Fibroblast of skin of back (primary cell): ENCODE data around the gene AARS2. TPM values are rescaled to one million over a fixed set of nuclear protein-coding genes. Genes with fewer than 3 reads are reported as not detected.
"Not testable (repeated sequence)": the region's sequence is repeated elsewhere in the genome, so short reads cannot be mapped to it uniquely, and the experiment has no call there.

Source experiments
- DNase-seq: peaks from one replicate; pipeline ENCODE4 v3.0.0-alpha.2; 2013
- polyA plus RNA-seq, 2 experiments: library from polyadenylated mRNA; unstranded; fragments of 120-200 nt; gene quantifications; one replicate each; pipeline ENCODE4 v1.2.1, GENCODE V29; 2013; ENCODE audit not compliant: insufficient read length in 2 of 2

Gene AARS2
- polyA plus RNA-seq (2013, experiment 1 of 2; ENCODE audit: insufficient read length): 10.1 TPM
- 7.0 TPM for polyA plus RNA-seq (2013, experiment 2 of 2; ENCODE audit: insufficient read length)

- DNase-seq: peak; percentile 88
Measured at GRCh38 chr6:44312901-44313788, at the start of gene AARS2. Gene AARS2, minus strand, starts transcription at chr6:44313347. Its CDS starts 24 bp downstream, at chr6:44313323.

GRCh38 chr6:44361947-44362346 lies 48.8 kb upstream of the AARS2 start:
- no peak for DNase-seq

GRCh38 chr6:44359973-44360372 lies 46.8 kb upstream of the AARS2 start:
- no peak for DNase-seq

- no peak for DNase-seq
Measured at GRCh38 chr6:44356487-44356886, 43.3 kb upstream of the AARS2 start.

GRCh38 chr6:44355640-44356039 lies 42.5 kb upstream of the AARS2 start:
- DNase-seq: no peak

GRCh38 chr6:44353336-44353735 lies 40.2 kb upstream of the AARS2 start:
- DNase-seq: no peak

- DNase-seq: no peak
Measured at GRCh38 chr6:44352259-44352658, 39.1 kb upstream of the AARS2 start.

GRCh38 chr6:44350650-44350994 lies 37.5 kb upstream of the AARS2 start:
- DNase-seq: not testable (repeated sequence)

GRCh38 chr6:44349904-44350649 lies 36.9 kb upstream of the AARS2 start:
- DNase-seq: no peak

GRCh38 chr6:44346818-44347217 lies 33.7 kb upstream of the AARS2 start:
- DNase-seq: not testable (repeated sequence)

- no peak for DNase-seq
Measured at GRCh38 chr6:44342489-44342888, 29.3 kb upstream of the AARS2 start, which contains the start of gene SPATS1. Gene SPATS1, plus strand, starts transcription at chr6:44342650. Its CDS starts 446 bp downstream, at chr6:44343096.

- DNase-seq: no peak
Measured at GRCh38 chr6:44342052-44342451, 28.9 kb upstream of the AARS2 start.

- no peak for DNase-seq
Measured at GRCh38 chr6:44341095-44341890, 28.1 kb upstream of the AARS2 start.

- DNase-seq: no peak
Measured at GRCh38 chr6:44339763-44340625, 26.8 kb upstream of the AARS2 start.

- no peak for DNase-seq
Measured at GRCh38 chr6:44339301-44339700, 26.2 kb upstream of the AARS2 start.

- DNase-seq: peak; percentile 60
Measured at GRCh38 chr6:44338228-44339122, 25.3 kb upstream of the AARS2 start.

- no peak for DNase-seq
Measured at GRCh38 chr6:44335631-44336030, 22.5 kb upstream of the AARS2 start.

- DNase-seq: no peak
Measured at GRCh38 chr6:44333942-44334341, 20.8 kb upstream of the AARS2 start.

GRCh38 chr6:44333273-44333919 lies 20.2 kb upstream of the AARS2 start:
- no peak for DNase-seq

GRCh38 chr6:44332585-44332984 lies 19.4 kb upstream of the AARS2 start:
- peak; percentile 4 for DNase-seq
